Measurements from ENCODE around the gene LMTK3. TPM values are rescaled to one million over a fixed set of nuclear protein-coding genes. Genes with fewer than 3 reads are reported as not detected.

Gene LMTK3
- total RNA-seq, 1 experiment from 2014 or later: 15.9 TPM

DNA sequence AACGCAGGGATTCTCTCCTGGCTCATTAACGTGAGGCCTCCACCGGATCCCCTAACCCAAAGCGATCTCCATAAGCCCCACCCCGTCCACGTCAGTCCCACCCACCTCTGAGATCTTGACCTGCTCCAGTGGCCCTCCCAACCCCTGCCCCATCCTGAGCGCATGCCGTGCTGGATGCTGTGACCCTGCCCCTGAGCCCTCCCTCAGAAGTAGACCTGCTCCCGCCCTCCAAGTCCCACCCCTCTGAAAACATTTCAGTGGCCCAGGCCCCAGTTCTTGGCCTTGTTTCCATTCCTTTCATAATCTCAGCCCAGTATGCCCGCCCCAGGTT lies 19.9 kb downstream of the LMTK3 start:
- peak; percentile 93 for DNase-seq (ENCODE audit: low spot score)
- peak overlapping the region; percentile 98 for H3K27ac Mint-ChIP-seq
- H3K27me3 Mint-ChIP-seq (ENCODE audit: low read depth): peaks cover 39% of the 10 kb centered on the region
- CTCF ChIA-PET: interaction anchor here (1.0 to 3.5 kb wide), 7 partner anchors 11 to 138 kb away, joined by 6 to 122 read pairs (median 22); no protein-coding TSS in a partner anchor
- TF ChIP-seq, protein P1, sequence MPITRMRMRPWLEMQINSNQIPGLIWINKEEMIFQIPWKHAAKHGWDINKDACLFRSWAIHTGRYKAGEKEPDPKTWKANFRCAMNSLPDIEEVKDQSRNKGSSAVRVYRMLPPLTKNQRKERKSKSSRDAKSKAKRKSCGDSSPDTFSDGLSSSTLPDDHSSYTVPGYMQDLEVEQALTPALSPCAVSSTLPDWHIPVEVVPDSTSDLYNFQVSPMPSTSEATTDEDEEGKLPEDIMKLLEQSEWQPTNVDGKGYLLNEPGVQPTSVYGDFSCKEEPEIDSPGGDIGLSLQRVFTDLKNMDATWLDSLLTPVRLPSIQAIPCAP (CRISPR knock-in tag; IDR thresholded peaks at IDR 0.05): no peak
- TF ChIP-seq, protein P2, sequence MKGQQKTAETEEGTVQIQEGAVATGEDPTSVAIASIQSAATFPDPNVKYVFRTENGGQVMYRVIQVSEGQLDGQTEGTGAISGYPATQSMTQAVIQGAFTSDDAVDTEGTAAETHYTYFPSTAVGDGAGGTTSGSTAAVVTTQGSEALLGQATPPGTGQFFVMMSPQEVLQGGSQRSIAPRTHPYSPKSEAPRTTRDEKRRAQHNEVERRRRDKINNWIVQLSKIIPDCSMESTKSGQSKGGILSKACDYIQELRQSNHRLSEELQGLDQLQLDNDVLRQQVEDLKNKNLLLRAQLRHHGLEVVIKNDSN (CRISPR knock-in tag; IDR thresholded peaks at IDR 0.05): no peak
- TF ChIP-seq, protein P3, sequence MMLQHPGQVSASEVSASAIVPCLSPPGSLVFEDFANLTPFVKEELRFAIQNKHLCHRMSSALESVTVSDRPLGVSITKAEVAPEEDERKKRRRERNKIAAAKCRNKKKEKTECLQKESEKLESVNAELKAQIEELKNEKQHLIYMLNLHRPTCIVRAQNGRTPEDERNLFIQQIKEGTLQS (CRISPR knock-in tag; conservative IDR thresholded peaks at IDR 0.05): no peak
- no peak for TF ChIP-seq JUN (CRISPR knock-in tag; IDR thresholded peaks at IDR 0.05)
- TF ChIP-seq, protein P4, sequence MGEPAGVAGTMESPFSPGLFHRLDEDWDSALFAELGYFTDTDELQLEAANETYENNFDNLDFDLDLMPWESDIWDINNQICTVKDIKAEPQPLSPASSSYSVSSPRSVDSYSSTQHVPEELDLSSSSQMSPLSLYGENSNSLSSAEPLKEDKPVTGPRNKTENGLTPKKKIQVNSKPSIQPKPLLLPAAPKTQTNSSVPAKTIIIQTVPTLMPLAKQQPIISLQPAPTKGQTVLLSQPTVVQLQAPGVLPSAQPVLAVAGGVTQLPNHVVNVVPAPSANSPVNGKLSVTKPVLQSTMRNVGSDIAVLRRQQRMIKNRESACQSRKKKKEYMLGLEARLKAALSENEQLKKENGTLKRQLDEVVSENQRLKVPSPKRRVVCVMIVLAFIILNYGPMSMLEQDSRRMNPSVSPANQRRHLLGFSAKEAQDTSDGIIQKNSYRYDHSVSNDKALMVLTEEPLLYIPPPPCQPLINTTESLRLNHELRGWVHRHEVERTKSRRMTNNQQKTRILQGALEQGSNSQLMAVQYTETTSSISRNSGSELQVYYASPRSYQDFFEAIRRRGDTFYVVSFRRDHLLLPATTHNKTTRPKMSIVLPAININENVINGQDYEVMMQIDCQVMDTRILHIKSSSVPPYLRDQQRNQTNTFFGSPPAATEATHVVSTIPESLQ (CRISPR knock-in tag; IDR thresholded peaks at IDR 0.05): no peak
- TF ChIP-seq, protein P5, sequence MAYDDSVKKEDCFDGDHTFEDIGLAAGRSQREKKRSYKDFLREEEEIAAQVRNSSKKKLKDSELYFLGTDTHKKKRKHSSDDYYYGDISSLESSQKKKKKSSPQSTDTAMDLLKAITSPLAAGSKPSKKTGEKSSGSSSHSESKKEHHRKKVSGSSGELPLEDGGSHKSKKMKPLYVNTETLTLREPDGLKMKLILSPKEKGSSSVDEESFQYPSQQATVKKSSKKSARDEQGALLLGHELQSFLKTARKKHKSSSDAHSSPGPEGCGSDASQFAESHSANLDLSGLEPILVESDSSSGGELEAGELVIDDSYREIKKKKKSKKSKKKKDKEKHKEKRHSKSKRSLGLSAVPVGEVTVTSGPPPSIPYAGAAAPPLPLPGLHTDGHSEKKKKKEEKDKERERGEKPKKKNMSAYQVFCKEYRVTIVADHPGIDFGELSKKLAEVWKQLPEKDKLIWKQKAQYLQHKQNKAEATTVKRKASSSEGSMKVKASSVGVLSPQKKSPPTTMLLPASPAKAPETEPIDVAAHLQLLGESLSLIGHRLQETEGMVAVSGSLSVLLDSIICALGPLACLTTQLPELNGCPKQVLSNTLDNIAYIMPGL (CRISPR knock-in tag; IDR thresholded peaks at IDR 0.05): no peak
- TF ChIP-seq ZNF121 (CRISPR knock-in tag; IDR thresholded peaks at IDR 0.05): no peak
- TF ChIP-seq, protein P6, sequence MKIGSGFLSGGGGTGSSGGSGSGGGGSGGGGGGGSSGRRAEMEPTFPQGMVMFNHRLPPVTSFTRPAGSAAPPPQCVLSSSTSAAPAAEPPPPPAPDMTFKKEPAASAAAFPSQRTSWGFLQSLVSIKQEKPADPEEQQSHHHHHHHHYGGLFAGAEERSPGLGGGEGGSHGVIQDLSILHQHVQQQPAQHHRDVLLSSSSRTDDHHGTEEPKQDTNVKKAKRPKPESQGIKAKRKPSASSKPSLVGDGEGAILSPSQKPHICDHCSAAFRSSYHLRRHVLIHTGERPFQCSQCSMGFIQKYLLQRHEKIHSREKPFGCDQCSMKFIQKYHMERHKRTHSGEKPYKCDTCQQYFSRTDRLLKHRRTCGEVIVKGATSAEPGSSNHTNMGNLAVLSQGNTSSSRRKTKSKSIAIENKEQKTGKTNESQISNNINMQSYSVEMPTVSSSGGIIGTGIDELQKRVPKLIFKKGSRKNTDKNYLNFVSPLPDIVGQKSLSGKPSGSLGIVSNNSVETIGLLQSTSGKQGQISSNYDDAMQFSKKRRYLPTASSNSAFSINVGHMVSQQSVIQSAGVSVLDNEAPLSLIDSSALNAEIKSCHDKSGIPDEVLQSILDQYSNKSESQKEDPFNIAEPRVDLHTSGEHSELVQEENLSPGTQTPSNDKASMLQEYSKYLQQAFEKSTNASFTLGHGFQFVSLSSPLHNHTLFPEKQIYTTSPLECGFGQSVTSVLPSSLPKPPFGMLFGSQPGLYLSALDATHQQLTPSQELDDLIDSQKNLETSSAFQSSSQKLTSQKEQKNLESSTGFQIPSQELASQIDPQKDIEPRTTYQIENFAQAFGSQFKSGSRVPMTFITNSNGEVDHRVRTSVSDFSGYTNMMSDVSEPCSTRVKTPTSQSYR (CRISPR knock-in tag; IDR thresholded peaks at IDR 0.05): no peak
- no peak for TF ChIP-seq ZNF317 (CRISPR knock-in tag; IDR thresholded peaks at IDR 0.05; ENCODE audit: borderline replicate concordance, low read depth)
- TF ChIP-seq ZBTB21 (CRISPR knock-in tag; IDR thresholded peaks at IDR 0.05; ENCODE audit: borderline replicate concordance): no peak
- peak; percentile 33 for ATAC-seq
- POLR2A ChIA-PET: interaction anchor here (0.6 to 2.4 kb wide), 2 partner anchors 92 to 96 kb away, joined by 4 to 11 read pairs; no protein-coding TSS in a partner anchor
- no peaks in the 10 kb centered on the region for H3K36me3 Mint-ChIP-seq
- peaks cover 29% of the 10 kb centered on the region for H3K4me1 Mint-ChIP-seq
- no peaks in the 10 kb centered on the region for H3K9me3 Mint-ChIP-seq
- peak overlapping the region; percentile 81 for H3K4me3 Mint-ChIP-seq

DNA sequence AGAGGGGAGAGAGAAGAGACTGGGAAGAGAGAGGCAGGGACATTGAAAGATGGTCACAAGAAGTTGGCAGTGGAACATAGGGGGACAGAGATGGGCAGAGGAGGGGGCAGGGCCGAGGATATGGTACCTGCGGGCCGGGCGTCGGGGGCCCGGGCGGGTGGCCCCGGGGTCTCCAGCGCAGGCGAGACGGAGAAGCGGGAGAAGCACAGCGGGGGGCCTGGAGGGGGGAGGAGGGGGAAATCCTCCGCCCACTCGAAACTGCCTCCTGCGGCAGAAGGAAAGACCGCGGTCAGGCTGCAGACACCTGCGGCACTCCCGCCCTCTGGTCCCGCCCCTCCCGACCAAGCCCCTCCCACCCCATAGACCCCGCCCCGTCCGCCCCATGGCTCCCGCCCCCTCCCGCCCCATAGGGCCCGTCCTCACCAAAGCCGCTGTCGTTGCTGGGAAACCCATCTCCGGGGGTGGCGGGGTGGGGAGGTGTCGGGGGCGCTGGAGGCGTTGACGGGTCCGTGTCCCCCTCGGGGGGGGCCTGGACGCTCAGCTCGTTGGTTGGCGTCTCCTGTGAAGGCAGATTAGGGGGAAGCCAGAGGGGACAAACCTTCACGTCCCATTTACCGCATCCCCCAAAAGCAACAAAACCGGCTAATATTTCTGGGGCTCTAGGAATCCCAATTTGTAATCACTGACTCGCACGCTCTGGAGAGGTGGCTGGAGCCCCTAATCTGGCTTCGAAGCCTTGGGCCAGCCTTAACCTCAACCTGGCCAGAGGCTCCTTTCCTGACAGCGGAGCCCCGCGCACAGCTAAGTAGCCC lies 20.4 kb downstream of the LMTK3 start:
- POLR2A ChIA-PET: interaction anchor here (0.5 to 2.4 kb wide), 4 partner anchors 15 to 170 kb away, joined by 3 to 11 read pairs (median 4); a partner anchor contains a TSS
- H3K4me1 Mint-ChIP-seq: peaks cover 29% of the 10 kb centered on the region
- no peaks in the 10 kb centered on the region for H3K36me3 Mint-ChIP-seq
- H3K9me3 Mint-ChIP-seq: no peaks in the 10 kb centered on the region
- peak overlapping the region; percentile 81 for H3K4me3 Mint-ChIP-seq
- H3K27me3 Mint-ChIP-seq (ENCODE audit: low read depth): peaks cover 39% of the 10 kb centered on the region
- DNase-seq (ENCODE audit: low spot score) (peak; percentile 78), ATAC-seq (peak; percentile 1)
- peak overlapping the region; percentile 98 for H3K27ac Mint-ChIP-seq
- CTCF ChIA-PET: interaction anchor here (1.0 to 3.5 kb wide), 10 partner anchors 11 to 157 kb away, joined by 6 to 122 read pairs (median 16); partner anchors contain the start of gene GRWD1
- TF ChIP-seq, protein P7, sequence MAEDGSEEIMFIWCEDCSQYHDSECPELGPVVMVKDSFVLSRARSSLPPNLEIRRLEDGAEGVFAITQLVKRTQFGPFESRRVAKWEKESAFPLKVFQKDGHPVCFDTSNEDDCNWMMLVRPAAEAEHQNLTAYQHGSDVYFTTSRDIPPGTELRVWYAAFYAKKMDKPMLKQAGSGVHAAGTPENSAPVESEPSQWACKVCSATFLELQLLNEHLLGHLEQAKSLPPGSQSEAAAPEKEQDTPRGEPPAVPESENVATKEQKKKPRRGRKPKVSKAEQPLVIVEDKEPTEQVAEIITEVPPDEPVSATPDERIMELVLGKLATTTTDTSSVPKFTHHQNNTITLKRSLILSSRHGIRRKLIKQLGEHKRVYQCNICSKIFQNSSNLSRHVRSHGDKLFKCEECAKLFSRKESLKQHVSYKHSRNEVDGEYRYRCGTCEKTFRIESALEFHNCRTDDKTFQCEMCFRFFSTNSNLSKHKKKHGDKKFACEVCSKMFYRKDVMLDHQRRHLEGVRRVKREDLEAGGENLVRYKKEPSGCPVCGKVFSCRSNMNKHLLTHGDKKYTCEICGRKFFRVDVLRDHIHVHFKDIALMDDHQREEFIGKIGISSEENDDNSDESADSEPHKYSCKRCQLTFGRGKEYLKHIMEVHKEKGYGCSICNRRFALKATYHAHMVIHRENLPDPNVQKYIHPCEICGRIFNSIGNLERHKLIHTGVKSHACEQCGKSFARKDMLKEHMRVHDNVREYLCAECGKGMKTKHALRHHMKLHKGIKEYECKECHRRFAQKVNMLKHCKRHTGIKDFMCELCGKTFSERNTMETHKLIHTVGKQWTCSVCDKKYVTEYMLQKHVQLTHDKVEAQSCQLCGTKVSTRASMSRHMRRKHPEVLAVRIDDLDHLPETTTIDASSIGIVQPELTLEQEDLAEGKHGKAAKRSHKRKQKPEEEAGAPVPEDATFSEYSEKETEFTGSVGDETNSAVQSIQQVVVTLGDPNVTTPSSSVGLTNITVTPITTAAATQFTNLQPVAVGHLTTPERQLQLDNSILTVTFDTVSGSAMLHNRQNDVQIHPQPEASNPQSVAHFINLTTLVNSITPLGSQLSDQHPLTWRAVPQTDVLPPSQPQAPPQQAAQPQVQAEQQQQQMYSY (CRISPR knock-in tag; IDR thresholded peaks at IDR 0.05): no peak
- TF ChIP-seq TEAD4 (CRISPR knock-in tag; IDR thresholded peaks at IDR 0.05) (no peak), ZNF232 (CRISPR knock-in tag; IDR thresholded peaks at IDR 0.05) (no peak), NR1H2 (CRISPR knock-in tag; IDR thresholded peaks at IDR 0.05) (no peak), ESRRA (CRISPR knock-in tag; IDR thresholded peaks at IDR 0.05; ENCODE audit: borderline replicate concordance) (no peak), HMGA2 (CRISPR knock-in tag; IDR thresholded peaks at IDR 0.05) (no peak), KAT7 (CRISPR knock-in tag; IDR thresholded peaks at IDR 0.05; ENCODE audit: borderline replicate concordance) (no peak), ZNF317 (CRISPR knock-in tag; IDR thresholded peaks at IDR 0.05; ENCODE audit: borderline replicate concordance, low read depth) (no peak)
- TF ChIP-seq, protein P8, sequence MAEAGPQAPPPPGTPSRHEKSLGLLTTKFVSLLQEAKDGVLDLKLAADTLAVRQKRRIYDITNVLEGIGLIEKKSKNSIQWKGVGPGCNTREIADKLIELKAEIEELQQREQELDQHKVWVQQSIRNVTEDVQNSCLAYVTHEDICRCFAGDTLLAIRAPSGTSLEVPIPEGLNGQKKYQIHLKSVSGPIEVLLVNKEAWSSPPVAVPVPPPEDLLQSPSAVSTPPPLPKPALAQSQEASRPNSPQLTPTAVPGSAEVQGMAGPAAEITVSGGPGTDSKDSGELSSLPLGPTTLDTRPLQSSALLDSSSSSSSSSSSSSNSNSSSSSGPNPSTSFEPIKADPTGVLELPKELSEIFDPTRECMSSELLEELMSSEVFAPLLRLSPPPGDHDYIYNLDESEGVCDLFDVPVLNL (CRISPR knock-in tag; IDR thresholded peaks at IDR 0.05; ENCODE audit: borderline replicate concordance, low read depth): no peak

Data from WTC11 (cell line).